Glomerular endothelial cell (primary cell): ENCODE measurements around the gene IVL. TPM values are rescaled to one million over a fixed set of nuclear protein-coding genes. Genes with fewer than 3 reads are reported as not detected.

ENCODE experiments used
- DNase-seq: peaks from one replicate; pipeline ENCODE4 v3.0.0-alpha.2; 2011; ENCODE audit warnings: low read depth, low spot score; ENCODE audit errors: extremely low read depth
- total RNA-seq: library from RNA; depleted of rRNA; stranded (reverse); fragments of >200 nt; gene quantifications from 2 replicates; pipeline ENCODE4 v1.2.3, GENCODE V29; 2015

The IVL gene
- total RNA-seq, 1 donor from 2014 or later: not detected

DNA sequence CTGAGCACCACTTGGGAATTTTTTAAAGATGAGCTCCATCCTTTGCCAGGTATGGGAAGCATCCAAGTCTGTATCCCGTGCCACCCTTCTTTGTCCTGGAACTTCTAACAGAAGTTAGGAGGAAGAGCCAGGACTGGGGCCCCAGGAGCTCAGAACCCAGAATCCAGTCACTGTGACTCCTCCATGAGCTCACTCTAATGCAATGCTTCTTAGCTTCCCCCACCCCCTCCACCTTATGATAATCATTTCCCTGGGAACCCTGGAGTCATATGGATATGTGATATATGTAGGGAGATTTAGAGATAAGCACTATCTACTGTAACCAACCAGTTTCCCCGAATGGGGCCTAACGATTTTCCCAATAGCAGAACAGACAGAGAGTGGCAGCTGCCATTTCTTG is 37.9 kb downstream of the IVL start:
- no peak for DNase-seq

DNA sequence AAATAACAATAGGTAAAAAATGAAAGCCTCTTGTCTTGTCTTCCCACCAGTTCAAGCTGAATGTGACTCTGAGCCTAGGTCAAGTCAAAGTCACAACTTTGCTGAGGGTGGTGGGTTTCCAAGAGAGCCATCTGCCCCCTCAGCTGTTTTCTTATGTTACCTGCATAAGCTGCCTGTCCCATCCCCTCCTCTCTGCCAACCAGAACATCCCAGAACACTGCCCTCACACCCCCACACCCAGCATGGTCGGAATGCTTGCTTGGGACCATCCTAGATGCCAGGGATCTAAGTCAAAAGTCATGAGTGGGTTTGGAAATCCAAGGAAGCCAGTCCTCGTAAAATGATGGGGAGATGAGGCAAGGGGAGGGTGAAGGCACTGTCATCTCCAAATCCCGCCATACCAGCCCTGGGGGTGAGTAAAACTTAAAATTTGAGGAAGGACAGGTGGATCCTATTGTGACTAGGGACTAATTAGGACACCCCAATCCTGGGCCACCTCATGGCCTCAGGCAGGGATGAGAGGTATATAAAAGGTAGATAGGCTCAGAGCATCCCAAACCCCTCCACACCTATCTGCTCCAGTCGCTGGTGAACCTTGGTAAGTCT is 38.4 kb downstream of the IVL start, which contains the start of gene SPRR5:
Gene SPRR5 (plus strand): TSS at position 556 of the 606 bp plus-strand sequence. CDS start 1,349 bp downstream, outside the sequence.
- DNase-seq: no peak

DNA sequence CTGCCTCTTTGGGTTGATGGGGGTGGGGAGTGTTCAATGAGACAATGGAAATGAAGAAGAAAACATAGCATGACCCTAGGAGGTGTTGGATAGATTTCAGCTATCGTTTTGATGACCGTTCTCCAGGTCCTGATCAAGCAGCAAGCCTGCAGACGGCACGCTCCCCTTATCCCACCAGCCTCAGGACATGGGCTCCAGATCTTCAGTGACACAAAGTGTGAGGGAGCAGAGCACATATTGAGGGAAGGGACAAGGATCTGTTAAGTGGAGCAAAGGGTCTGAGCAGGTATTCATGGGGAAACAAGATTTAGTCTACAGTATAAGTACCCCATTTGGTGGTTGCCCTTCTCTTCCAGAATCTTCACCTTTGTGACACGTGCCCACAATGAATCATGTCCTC is 43.4 kb downstream of the IVL start:
- DNase-seq: no peak

DNA sequence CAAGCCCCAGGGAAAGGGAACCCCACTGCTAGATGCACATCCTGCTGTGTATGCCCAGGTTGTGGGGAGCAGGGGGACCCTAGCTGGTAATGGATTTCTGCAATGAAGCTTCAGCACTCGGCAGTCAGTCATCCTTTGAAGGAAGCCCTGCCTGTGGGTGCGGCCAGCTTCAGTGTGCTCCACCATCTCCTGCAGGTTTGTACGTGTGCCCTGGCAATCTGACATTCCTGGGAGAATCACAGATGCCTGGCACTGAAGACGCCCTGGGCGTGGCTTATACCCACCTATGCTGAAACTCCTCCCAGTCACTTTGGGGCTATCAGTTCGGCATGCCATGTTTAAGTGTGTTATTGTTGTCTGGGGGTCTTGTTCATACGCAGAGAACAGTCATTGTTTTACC is 45.4 kb downstream of the IVL start:
- no peak for DNase-seq

DNA sequence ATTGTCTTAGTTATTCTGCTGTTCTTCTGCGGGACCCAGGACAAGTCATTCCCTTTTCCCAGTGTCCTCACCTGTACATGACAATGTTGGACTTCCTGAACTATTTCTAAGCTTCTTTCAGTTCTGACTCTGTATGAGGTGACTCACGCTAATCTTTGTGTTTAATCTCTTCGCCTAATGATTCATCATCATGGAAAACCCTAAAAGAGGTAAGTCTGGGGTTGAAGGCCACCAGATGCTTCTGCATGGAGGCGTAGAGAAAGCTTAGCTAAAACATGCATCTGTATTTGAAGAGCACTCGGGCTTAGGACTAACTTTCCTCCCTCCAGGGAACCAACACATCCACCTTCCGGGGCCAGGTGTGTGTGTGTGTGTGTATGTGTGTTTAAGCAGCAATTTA is 46.1 kb downstream of the IVL start:
- DNase-seq: no peak

DNA sequence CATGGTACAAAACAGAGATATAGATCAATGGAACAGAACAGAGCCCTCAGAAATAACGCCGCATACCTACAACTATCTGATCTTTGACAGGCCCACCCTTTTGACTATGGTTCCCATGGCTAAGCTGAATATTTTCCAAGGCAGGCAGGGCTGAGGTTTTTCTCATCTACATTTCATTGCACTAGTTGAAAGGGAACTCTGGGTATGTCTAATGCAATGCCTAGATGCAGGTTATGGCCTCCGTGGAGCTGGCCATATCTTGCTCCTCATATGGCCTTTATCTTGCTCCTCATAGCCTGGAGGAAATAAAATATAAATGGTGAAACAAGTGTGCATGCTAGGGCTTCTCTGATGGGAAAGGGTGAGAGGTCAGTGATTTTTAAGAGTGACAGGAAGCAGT is 49.2 kb downstream of the IVL start:
- DNase-seq: no peak

DNA sequence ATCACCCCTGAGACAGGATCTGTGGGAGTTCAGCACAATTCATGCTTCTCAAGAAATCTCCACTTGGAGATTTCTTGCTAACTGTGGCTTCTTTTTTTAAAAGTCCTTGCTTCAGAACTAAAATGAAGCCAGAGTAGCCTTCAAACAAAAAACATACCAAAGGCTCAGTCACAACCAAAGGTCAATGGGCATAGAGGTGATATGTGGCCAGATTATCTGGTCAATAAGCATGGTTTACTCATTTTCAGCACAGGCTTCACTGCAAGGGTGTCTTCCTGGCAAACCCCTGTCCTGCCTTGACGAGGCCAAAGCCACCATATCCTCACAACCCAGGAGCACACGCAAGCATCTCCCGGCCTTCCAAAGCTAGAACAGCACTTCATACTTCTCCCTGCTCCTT is 50.9 kb downstream of the IVL start:
- DNase-seq: no peak

DNA sequence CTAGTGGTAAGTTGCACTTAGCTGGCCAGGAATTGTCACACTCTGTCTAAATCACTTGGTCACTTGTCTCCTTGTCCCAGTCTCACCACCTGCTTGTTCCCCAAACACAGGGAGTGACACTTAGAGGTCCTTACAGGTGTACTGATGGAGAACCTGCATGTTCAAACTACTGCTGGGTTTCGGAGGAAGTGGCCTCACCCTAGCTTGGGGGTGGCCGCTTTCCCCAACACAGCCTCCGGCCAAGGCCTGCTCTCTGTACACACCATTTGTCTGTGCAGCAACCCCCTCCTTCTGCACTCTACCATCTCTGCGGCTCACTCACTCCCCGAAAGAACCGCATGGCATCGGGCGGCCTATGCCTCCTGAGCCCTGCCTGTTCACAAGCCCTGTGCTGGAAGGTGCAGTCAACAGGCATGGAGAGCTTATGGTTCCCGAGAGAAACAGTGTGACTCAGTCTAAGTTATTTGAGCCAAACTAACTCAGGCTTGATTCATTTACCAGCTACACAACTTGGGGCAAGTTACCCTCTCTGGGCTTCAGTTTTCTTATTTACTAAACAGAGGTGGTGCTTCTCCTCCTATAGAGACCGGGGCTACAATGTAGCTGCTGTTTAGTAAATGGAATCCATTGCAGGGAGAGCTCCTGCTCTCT is 51.6 kb downstream of the IVL start:
- DNase-seq: no peak

DNA sequence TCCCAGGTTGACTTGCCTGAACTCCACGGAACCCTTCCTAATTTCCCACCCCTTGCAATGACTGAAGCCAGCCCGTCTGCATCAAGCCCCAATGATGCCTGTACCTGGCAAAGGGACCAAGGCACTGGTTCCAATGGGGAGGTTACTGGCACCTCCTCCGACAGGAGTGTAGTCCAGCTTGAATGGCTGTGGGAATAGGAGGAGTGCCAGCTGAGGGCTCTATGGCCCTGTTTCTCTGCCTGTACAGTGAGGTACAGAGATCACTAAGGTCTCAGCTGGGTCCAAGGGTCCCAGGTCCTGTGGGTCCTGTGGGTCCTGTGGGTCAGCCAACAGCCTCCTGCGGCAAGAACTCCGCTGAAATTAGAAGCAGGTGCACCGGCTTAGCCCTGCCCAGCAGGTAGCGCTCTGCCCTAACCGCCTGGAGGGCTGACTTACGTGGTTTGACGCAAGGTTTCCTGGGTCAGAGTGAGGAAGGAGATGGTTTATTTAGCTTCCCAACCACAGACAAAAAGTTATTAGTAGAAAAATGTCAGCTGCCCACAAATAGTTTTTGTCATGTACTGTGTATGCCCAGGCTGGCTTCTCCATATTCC is 52.2 kb downstream of the IVL start:
- DNase-seq: no peak

Other genes starting within 250 kb of the IVL start
- gene LCE2D, start 245.2 kb upstream of the IVL start, total RNA-seq: not detected in 2 replicates
- not detected in 2 replicates for gene LCE2C, start 233.3 kb upstream of the IVL start, total RNA-seq
- gene LCE2B, start 222.4 kb upstream of the IVL start, total RNA-seq: not detected in 2 replicates
- not detected in 2 replicates for gene LCE2A, start 210.2 kb upstream of the IVL start, total RNA-seq
- not detected in 2 replicates for gene LCE4A, start 200.4 kb upstream of the IVL start, total RNA-seq
- gene KPRP, start 150.5 kb upstream of the IVL start, total RNA-seq: not detected in 2 replicates
- gene LCE1F, start 133.4 kb upstream of the IVL start, total RNA-seq: not detected in 2 replicates
- gene LCE1E, start 122.3 kb upstream of the IVL start, total RNA-seq: not detected in 2 replicates
- gene LCE1D, start 111.8 kb upstream of the IVL start, total RNA-seq: not detected in 2 replicates
- gene LCE1C, start 101.9 kb upstream of the IVL start, total RNA-seq: not detected in 2 replicates
- not detected in 2 replicates for gene LCE1B, start 96.6 kb upstream of the IVL start, total RNA-seq
- gene LCE1A, start 81.1 kb upstream of the IVL start, total RNA-seq: not detected in 2 replicates
- not detected in 2 replicates for gene LCE6A, start 65.7 kb upstream of the IVL start, total RNA-seq
- not detected in 2 replicates for gene LCE7A, start 48.5 kb upstream of the IVL start, total RNA-seq
- gene SMCP, start 30.2 kb upstream of the IVL start, total RNA-seq: not detected in 2 replicates
- not detected in 2 replicates for gene SPRR5, start 38.7 kb downstream of the IVL start, total RNA-seq
- not detected in 2 replicates for gene SPRR4, start 62.1 kb downstream of the IVL start, total RNA-seq
- not detected in 2 replicates for gene SPRR1A, start 75.5 kb downstream of the IVL start, total RNA-seq
- gene SPRR3, start 93.2 kb downstream of the IVL start, total RNA-seq: not detected in 2 replicates
- gene SPRR1B, start 122.7 kb downstream of the IVL start, total RNA-seq: not detected in 2 replicates
- not detected in 2 replicates for gene SPRR2D, start 132.6 kb downstream of the IVL start, total RNA-seq
- not detected in 2 replicates for gene SPRR2A, start 149.0 kb downstream of the IVL start, total RNA-seq
- gene SPRR2B, start 163.1 kb downstream of the IVL start, total RNA-seq: not detected in 2 replicates
- gene SPRR2E, start 186.0 kb downstream of the IVL start, total RNA-seq: not detected in 2 replicates
- not detected in 2 replicates for gene SPRR2F, start 205.0 kb downstream of the IVL start, total RNA-seq
- not detected in 2 replicates for gene SPRR2G, start 242.3 kb downstream of the IVL start, total RNA-seq